DMS79 treated with DMSO at 0.1 percent for 48 hours (cell line): Measurements from ENCODE around the gene CREB1.
A peak's percentile ranks its signal among the peaks of the same experiment; 100 is the strongest.
"Not testable (repeated sequence)": the region's sequence is repeated elsewhere in the genome, so short reads cannot be mapped to it uniquely, and the experiment has no call there.

ENCODE experiments used
- DNase-seq: peaks from one replicate; lab custom pipeline; 2025; lab: John Stamatoyannopoulos, UW

CREB1 gene

DNA sequence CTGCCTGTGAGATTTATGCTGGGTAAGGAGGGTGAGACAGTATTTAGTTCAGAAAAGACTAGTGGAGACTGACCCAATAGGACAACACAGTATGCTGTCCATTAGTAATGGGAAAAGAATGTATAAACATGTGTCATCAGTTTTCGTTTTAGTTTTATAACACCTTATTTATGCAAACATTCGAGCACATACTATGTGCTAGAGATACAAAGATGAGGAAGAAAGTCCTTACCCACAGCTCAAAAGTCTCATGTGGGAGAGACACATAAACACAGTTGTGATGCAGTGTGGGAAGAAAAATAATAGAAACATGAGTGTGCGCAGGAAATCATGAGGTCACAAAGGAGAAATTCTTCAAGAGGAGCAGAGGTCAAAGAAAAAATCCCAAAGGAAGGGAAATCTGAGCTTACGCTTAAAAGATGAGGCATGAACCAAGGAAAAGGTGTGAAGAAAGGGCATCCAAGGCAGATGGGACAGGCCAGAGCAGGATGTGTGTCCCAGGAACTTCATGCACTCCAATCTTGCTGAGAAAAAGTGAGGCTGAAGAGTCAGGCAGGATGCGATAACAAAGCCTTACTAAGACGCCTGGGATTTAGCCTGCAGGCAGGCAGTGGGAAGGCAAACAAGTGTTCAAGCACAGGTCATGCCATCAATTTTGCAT, 87.4 kb downstream of the CREB1 start:
- no peak for DNase-seq

GRCh38 chr2:207619764-207620203, 90.0 kb downstream of the CREB1 start:
- no peak for DNase-seq

- DNase-seq: no peak
These were observed 91.8 kb downstream of the CREB1 start for GRCh38 chr2:207621501-207622039.

- DNase-seq: peak; percentile 59
These were observed 94.6 kb downstream of the CREB1 start for GRCh38 chr2:207624185-207625013.

DNA sequence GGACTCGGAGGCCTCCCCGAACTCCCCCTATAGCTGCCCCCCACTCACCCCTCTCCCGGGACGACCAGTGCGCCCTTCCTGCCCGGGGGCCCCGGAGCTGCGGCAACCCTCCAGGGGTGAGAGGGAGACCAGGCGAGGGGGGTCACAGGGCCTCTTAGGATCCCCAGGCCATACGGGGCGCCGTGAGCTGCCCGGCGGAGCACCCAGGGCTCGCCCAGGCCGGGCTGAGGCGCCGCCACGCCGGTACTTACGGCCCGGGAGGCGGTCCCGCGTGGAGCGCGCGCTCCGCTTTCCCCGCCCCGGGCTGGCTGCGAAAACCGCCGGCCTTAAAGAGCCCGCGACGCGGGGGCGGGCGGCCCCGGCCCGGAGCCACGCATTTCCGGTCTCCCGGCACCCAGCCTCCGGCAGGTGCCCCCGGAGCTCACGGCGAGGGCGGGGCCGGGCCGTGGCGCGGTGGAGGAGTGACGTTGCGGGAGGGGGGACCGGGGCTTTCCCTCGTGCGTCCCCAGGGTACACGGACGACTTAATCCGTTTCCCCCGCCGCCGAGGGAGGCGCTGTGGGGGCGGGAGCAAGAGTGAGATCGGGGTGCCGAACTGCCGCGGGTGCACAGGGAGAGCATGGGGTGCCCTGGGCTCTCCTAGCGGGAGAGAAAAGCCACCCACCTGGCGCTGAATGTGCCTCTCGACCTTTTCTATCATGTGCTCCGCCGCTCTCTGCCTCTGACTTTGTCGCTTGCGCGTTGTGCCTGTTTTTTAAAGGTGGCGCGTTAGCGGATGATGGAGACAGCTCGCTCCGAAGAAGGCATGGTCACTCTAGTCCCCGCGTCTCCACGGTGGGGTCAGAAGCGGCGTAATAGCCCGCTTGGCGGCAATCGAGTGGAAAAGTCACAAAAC, 95.5 kb downstream of the CREB1 start, which contains the start of gene METTL21A:
METTL21A (minus strand) TSS at position 381 of the 894 bp plus-strand sequence. CDS start 1,019 bp downstream, outside the sequence.
- DNase-seq: peak; percentile 83

DNA sequence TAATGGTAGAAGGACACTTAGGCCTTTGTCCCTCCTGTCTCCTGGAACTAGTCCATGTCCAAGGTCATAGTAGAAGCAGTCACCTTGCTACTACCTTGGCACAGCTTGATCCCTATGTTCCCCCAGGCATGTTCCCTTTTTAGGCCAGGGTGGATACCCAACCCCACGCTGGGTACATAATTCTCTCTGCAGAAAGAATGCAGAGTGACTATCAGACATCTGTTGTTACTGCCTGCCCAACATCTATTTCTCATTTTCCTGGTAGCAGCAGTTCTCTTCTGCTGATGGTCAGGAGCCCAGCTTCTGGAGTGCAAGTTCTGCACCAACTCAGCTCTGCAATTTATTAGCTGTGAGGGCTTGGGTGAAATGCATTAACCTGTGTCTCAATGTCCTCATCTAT, 99.8 kb downstream of the CREB1 start:
- no peak for DNase-seq

GRCh38 chr2:207630491-207630890, 100.7 kb downstream of the CREB1 start:
- DNase-seq: no peak

DNA sequence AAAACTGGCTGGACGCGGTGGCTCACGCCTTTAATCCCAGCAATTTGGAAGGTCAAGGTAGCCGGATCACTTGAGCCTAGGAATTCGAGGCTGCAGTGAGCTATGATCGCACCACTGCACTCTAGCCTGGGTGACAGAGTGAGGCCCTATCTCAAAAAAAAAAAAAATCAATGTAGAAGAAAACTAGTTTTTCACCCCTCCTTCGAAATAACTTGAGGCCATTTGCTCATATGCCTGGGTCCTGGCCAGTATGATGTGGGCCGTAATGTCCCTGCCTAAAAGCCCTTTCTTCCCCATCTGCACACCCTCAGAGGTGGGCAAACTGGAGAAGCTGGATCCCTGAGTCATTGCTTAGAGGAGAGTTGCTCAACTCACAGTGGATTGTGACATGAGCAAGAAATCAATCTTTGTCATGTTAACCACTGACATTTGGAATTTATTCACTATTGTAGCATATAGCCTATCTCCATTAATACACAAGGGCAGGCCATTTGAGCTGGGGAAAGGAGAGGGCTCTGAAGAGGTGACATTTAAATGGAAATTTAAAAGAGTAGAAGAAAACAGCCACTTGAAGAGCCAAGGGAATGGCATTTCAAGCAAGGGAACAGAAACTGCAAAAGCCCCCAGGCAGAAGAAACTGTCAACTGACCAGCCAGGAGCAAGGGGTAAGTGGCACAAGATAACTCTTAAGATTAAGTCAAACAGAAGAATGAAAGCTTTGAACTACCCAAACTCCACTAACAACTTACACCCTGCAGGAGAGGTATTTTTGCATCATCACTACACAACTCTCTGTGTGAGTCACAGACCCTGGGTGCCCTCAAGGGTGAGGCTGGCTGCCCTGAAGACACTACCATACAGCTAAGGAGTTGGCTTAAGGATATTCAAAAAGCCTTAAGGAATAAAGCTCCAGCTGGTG, 103.1 kb downstream of the CREB1 start:
- DNase-seq: no peak

DNA sequence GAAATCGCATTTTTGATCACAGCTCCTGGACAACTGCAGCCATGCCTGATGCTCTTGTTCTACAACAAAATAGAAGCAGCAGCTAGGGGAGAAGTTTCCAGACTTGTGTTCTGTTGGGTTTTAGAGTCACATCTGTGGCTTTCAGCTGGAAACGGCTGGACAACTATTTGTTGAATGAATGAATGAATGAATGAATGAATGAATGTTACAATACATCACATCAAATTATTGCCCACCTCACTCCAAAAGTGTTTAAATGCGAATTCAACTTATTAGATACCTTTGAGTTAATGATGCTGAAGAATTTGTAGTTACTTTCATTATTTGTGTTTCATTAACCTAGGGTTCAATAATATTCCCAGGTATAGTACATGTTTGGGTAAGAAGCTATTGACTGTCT, 103.9 kb downstream of the CREB1 start:
- no peak for DNase-seq

DNA sequence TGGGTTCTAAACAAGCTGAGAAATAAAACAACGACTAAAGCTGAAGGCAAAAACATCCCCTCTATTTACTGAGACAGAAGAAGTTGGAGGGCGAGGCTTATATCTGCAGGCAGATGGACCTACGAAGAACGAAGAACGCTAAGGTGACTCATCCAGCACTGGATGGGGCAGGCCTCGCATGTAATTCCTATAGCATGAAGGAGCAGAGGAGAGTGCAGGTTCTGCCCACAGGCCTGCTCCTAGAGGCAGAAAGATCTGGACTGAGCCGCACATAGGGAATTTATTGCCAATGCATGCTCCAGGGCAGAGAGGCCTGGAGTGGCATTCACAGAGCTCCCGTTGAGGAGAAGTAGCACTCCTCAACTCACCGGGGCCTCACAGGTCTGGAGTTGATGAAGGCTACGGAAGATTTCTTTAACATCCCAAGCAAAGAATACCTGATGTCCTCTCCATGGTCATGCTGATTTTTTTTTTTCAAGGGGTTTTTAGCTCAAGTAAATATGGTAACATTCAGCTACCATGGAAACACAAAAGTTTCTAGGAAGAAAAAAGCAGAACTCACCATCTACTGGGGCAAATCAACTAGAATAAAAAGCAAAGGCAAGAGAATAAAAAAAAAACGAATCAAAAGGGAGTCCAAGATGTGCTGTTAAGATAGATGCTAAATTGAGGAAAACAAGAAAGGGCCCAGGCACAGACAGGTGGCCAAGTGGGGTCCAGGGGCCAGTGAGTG, 105.9 kb downstream of the CREB1 start:
- no peak for DNase-seq

DNA sequence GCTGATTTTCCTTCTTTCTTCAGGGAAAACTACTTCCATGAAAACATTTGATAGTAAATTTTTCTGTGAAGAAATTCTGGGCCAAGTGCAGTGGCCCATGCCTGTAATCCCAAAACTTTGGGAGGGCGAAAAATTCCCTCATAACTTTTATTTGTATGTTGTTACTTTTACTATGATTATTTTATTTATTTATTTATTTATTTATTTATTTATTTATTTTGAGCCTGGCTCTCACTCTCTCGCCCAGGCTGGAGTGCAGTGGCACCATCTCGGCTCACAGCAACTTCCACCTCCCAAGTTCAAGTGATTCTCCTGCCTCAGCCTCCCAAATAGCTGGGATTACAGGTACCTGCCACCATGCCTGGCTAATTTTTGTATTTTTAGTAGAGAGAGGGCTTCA, 109.5 kb downstream of the CREB1 start:
- not testable (repeated sequence) for DNase-seq

DNA sequence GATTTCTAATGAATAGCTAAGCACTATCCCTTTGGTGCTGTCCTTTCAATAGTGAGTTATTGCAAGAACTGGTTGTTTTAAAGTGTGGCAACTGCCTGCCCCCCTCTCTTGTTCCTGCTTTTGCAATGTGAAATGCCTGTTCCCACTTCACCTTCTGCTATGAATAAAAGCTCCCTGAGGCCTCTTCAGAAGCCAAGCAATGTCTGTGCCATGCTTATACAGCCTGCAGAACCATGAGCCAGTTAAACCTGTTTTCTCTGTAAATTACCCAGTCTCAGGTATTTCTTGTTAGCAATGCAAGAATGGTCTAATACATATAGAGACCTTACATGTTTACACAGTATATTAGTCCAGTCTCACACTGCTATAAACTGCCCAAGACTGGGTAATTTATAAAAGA, 110.4 kb downstream of the CREB1 start:
- no peak for DNase-seq

DNA sequence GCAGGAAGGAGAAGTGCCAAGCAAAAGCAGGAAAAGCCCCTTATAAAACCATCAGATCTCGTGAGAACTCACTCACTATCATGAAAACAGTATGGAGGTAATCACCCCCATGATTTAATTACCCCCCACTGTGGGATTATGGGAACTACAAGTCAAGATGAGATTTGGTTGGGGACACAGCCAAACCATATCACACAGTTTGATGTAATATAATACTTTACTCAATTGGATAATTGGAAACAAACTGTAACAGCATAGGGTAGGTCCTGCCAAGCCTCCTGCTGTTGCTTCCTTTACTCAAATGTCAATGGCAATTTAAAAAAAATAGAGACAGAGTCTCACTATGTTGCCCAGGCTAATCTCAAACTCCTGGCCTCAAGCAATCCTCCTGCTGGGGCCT, 110.9 kb downstream of the CREB1 start:
- DNase-seq: no peak

GRCh38 chr2:207643892-207644291, 114.1 kb downstream of the CREB1 start:
- DNase-seq: no peak

GRCh38 chr2:207646582-207646981, 116.8 kb downstream of the CREB1 start:
- not testable (repeated sequence) for DNase-seq
